Fibroblast of peridontal ligament (primary cell): ENCODE results near the gene THTPA.

Experiments used
- DNase-seq: peaks from one replicate; pipeline ENCODE4 v3.0.0-alpha.2; 2010; ENCODE audit errors: extremely low read depth

THTPA gene

DNA sequence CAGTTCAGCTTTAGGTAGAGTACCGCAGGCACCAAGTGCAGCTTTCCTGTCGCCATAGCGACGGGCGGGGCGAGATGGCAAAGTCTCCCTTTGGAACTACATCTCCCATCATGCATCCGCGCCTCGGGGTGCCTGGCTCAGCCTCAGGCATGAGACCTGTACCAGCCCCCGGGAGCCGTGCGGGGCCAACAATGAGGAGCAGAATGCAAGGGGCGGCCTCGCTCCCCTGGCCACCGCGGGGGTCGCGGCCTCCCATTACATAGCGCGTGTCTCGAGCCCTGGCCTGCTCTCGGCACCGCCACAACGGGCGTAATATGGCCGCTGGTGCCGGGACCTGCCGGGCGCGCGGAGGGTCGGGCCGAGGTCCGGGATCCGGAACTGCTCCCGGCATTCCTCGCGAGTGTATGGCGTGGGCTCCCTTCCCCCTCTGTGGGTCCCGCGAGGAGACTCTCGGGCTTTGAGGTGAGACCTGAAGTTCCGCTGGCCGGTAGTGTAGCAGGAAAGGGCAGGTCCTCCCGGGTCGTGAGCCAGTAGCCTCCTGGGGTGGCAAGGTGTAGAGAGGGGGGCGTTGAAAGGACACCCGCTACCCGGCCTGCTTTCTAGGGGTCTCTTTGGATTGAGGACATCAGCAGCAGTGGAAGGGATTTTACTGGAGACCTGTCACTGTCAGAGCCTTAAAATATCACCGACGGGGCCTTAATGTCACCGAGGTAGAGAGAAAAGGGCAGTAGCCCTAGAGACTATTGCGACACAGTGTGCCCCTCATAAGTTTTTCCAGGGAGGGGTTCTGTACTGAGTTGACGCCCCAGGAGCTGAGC lies at the start of gene THTPA:
Gene THTPA, plus strand, starts transcription at position 390 of the 818 bp plus-strand sequence. CDS start 487 bp downstream, outside the sequence.
- peak; percentile 81 for DNase-seq

DNA sequence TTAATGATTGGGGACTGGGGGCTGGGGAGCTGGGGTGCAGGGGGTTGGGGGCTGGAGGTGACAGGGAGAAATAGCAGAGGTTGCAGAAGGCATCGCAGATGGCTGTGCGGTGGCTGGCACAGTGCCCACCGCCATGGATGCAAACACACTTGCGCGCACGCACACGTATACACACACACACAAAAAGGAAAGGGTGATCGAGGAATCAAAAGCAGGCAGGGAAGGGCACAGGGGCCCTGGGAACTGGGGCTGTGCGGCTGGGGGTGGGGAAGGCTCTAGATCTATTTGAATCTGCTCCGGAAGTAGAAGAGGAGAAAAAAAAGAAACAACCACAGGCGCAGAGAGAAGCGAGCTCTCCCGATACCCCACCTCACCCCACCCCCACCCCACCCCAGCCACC lies 43.9 kb upstream of the THTPA start:
- DNase-seq: no peak

DNA sequence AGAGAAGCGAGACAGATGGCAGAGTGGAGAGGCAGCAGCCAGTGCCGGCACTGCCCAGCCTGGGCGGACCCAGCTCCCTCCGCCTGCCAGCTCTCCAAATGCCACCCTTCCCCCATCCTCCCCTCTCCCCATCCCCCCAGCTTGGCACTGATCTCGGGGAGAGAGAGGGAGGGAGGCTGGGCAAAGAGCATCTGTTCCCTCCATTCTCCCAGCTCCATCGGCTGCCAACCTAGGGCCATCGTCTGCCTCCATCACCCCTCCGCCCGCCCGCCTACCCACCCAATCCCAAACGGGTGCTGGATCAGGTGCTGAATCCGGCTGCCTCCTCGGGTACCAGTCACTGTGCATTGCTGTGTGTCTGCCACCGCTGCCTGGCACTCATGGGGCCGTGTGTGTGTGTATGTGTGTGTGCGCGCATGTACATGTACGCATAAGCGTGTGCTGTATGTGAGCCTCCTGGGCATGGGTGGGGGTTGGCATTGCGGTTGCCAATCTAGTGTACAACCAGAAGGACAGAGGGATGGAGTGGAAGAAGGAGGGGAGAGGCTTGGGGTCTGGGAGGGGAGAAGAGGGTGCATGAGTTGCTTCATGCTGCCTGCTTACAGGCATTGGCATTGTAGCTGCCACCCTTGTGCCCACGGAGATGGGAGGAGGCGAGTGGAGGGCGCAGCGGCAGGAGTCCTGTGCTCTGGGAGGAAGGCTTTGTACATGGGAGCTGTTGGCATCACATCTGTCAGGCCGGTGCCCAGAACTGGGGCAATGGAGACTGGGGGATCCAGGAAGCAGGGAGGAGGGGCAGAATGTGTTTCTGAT lies 42.9 kb upstream of the THTPA start:
- no peak for DNase-seq

DNA sequence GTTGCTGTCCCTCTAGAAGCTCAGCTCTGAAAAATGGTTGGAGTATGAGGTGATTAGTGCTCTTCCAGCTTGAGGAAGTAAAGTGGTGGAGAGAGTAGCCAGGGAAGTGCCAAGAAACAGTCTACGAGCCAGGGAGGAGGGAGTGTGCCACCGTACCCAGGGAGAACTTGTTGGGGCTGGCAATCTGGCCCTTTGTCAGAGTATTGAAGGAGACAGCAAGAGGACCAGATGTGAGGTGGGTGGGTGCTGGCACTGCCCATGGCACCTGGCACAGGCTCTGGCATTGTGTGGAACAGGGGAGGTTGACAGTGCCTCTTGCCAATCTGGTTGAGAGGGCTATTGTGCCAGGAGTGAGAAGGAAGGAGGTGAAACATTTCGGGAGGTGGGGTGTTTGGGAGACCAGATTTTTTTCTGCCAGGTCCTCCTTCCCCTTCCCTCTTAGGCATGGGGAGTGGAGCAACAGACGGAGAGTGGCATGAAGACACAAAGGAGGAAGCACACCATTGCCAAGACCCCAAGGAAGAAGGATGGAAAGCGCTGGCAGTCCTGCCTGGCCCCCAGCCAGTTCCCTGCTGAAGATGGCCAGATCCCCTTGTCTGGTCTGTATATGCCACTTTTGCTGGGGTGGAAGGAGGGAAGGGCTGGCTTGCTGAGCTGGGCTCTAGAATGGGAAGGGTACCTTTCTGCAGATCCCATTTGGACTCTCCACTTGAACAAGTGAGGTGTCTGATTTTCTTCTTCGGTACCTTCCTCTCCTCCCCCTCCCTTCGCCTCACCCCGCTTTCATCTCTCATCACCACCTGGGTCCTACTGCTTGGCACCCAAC lies 42.0 kb upstream of the THTPA start:
- DNase-seq: no peak

GRCh38 chr14:23514644-23514957 lies 41.5 kb upstream of the THTPA start:
- DNase-seq: no peak

DNA sequence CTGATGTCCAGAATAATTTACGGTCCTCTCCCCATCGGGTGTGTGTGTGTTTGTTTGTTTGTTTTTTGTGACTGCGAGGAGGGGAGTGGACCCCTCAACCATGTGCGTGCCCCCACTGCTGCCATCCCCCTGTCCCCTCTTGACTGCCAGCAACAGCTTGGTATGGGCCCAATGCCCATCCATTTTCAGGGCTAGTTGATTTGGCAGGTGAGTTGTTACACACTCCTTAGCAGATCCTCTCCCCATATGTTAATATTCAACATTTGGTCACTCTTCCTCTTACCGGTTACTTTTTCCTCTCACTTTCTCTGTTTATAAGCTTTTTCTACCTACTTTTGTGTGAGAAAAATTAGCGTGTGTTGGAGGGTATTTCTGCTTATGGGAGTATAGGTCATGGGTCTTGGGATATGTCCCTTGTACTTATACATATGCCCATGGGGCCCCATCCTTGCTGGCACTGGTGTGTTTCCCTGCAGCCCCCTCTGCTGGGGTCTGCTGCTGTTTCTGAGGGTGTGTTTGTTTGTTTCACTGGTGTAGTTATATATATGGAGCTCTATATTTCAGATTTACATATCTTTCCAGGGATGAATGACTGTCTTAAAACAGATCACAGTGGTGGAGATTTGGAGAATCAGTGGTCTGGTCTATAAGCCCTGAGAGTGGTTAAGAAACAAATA lies 38.3 kb upstream of the THTPA start:
- no peak for DNase-seq

GRCh38 chr14:23518709-23519108 lies 37.4 kb upstream of the THTPA start:
- peak; percentile 1 for DNase-seq

- DNase-seq: no peak
Measured at GRCh38 chr14:23520899-23521533, 35.1 kb upstream of the THTPA start.

DNA sequence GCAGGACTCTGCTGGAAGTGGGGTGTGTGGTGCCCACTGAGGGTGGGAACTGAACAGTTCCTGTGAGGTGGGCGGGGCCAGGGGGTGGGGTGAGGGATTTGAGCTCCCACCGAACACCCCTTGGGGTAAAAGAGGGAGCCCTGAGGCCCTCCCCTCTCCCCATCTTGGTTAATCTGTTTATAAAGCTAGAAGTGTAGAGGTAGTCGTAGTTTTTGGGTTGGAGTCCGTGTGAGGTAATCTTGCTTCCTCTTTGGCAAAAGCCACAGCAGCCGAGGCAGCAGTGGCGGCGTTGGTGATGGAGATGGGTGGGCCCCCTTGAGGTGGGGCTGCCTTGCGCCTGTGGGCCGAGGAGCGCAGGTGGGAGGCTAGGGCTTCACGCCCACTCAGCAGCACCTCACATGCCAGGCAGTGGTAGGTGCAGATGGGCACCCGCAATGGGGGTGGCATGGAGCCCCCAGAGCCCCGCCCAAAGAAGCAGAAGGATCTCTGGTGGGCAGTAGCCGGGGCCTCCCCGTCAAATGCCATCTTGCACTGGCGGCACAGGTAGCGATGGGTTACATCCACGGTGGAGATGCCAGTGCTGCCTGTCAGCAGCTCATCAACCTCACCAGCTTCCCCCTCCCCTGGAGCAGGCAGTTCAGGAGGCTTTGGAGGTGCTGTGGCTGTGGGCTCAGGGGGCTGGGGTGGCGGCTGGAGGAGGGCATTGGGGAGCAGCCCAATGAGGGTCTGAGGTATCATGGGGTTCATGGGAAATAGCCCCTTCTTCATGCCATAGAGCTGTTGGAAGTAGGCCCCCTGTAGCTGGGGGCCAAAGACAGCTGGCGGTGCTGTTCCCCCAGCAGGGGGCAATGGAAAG lies 34.1 kb upstream of the THTPA start:
- no peak for DNase-seq

DNA sequence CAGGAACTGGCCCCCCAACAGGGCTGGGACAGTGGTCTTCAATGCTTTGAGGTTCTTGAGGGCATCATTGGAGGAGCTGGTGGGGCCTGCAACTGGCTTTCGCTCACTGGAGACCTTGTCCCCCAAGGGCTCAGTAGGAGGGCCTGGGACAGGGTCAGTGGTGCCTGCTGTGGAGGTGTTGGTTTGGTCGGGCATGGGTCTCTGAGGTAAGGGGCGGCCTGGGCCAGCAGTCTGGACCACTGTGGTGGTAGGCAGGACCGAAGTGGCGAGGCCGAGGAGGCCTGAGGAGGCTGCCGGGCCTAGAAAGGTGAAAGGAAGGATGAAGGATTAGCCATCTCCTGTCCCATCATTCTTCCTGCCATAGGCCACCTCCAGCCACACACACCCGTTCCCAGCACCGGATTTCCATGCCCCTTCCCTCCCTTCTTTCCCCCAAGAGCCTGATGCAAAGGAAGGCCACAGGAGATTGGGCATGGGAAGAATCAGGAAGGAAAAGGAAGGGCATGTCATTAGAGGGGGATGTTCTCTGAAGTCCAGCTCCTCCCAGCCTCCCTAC lies 33.4 kb upstream of the THTPA start:
- DNase-seq: no peak

DNA sequence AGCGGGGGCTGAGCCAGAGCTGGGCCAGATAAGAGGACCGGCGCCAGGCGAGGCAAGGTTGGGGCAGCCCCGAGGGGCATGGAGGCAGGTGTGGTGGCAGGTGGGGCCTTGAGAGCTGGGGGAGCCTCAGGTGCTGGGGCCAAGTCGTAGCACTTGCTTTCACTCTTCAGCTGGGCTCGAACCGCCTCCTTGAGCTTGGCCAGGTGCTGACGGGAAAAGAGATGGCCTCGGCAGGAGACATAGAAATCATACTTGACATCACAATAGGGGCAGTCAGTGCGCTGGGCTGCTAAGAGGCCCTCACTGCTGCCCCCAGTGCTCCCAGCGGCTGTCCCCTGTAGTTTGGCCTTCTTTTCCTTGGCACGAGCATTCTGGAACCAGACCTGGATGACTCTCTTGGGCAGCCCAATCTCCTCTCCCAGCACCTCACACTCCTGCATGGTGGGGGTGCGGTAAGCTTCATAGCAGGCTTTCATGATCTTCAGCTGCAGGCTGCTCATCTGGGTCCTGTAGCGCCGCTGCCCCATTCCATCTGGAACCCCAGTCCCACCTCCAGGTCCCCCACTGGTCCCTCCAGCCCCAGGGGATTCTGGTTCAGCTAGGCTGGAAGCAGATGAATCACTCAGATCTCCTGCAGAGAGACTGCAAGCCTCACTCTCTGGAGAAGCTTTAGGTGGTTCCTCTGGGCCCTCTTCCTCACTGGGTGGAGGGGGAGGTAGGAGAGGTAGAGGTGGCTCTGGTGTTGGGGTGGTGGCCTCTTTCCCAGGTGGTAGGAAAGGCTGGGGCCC lies 32.6 kb upstream of the THTPA start:
- no peak for DNase-seq

- DNase-seq: no peak
Measured at GRCh38 chr14:23524954-23525353, 31.1 kb upstream of the THTPA start.

- no peak for DNase-seq
Measured at GRCh38 chr14:23525611-23526010, 30.5 kb upstream of the THTPA start.

DNA sequence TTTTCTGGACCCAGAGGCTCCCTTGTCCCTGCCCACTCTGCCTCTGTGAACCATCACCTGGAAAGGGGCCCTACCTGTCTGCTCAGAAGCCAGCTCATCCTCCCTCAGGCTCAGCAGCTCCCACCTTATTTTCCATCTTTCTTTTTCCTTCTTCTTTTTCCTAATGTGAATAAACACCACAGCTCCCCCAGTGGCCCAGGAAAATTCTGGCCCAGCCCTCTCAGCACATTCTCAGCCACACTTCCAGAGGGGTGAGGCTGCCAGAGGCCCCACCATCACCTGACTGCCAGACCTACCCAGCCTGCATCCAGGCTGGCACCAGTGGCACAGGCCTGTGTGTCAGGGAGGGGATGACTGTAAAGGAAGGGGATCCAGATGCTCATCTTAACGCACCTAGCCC lies 27.5 kb upstream of the THTPA start:
- DNase-seq: no peak

GRCh38 chr14:23529016-23529415 lies 27.1 kb upstream of the THTPA start:
- DNase-seq: no peak

DNA sequence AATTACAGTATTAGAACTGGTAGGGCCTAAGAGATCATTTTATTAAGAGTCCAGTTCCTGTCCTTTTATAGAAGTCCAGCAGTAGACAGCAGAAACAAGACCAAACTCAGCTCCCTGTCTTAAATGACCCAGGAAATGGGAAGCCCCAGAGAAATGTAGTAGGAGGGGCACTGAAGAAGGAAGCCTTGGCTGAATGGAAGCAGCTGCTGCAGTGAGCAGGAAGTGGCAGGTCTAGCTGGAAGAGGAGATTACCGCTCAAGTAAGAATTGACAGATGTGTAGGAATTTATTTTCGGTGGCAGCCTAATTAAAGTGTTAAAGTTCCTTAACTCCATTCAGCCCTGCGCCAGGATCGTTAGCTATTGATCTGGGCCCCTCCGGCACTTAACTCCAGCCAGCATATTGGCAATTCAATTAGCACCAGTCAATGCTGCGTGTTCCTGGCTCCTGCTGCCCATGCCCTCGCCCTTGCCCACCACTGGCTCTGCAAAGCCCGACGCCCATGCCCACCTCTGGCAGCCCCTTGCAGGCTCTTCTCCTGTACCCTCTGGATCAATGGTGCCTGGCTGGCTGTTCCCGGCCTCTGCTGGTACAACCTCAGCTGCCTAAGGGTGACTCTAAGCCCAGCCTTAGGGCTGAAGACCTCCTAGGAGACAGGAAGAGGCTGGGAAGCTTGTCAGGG lies 25.6 kb upstream of the THTPA start:
- DNase-seq: no peak

- no peak for DNase-seq
Measured at GRCh38 chr14:23531391-23531790, 24.7 kb upstream of the THTPA start.

DNA sequence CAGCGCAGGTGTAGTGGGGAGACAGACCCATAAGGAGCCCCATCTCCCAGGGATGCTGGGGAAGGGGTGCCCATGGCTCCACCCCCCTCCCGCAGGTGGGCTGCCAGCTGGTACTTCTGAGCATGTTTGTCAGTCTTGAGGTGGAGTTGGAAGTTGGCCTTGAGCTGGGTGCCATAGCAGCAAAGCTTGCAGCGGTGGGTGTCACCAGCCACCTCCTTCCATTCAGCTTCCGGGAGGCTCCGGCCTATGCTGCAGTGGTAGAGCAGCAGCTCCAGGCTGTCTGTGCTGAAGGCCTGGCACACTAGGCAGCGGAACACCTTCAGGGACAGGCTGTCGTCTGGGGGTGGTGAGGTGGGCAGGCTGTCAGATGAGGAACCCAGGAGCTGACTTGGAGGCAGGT lies 23.4 kb upstream of the THTPA start:
- DNase-seq: no peak
